ENCODE data around the gene SPNS2.
"Not testable (repeated sequence)": the region's sequence is repeated elsewhere in the genome, so short reads cannot be mapped to it uniquely, and the experiment has no call there.

Gene SPNS2

DNA sequence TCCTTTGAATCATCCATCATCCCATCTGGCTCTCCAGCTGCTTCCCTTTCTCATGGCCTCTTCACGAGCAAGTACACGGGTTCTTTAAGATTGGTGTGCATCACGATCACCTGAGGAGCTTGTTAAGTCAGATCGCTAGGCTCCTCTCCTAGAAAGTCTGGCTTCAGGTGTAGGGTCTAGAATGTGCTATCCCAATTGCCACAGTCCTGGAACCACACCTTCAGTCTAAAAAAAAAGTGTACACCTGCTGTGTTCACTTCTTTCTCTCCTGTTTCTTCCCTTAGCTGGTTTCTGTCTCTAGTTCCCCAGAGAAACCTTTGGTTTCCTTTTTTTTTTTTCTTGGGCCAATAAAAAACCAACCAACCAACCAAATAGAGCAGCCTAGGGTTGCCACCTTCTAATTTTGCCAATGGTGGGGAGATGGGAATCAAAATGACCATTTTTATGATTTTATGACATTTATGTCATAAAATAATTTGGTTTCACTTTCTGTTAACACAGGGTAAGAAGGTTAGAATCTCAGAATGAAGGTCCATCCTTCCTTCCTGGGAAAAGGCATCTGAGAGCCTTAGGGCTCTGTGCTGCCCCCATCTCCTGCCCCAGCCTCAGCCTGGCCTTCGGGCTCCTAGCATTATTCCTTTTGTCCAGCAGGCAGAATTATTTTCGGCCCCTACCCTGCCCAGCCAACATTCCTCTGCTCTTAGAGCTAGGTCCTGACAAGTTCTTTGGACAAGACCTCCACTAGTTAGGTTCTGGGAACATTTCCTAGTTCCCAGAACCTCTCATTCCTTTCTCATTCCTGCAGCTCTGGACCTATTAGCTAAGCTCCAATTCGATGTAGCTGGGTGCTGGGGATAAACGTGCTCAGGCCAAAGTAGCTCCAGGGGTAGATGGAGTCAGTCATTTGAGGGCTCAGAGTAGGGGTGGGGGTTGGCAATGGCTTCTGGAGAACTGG lies 63.6 kb downstream of the SPNS2 start:
- DNase-seq (ENCODE audit: extremely low read depth in 1 of 2, low read depth in 1 of 2): no peak

DNA sequence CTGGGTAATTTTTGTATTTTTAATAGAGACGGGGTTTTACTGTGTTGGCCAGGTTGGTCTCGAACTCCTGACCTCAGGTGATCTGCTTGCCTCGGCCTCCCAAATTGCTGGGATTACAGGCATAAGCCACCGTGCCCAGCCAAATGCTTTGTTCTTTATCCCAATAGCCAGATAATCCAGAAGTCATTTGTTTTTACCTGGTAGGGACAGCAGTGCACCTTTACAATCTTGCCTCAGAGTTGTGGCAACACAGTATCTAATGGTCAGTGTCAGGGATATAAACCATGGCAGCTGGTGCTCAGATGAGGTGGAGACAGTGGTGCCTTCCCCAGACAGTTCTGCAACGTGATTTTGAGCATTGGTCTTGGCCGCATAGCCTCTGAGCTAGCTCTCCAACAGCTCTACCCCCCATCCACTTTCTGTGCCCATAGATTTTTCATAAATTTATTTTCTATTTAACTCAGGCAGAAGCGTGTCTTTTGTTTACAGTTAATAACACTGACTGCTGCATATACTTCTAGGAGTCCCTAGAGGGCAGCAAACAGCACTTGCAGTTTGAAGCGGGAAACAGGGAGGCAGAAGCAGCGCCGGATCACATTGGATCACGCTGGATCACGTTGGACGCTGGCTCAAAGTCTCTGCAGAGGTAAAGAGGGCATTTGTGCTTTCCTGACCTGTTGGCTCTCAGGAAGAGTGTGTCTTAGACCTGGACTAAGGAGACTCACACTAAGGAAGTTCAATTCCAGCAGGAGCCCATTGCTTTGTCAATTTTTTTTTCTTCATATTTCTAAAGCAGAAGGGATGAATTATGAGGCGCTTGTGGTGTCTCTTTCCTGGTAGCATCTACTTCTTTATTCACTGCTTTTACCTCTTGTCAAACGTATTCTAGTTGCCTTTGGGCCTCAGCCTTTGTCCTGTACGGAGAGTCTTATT lies 66.8 kb downstream of the SPNS2 start:
- peak in 1 of 2 donors; percentile 34 for DNase-seq (ENCODE audit: extremely low read depth in 1 of 2, low read depth in 1 of 2)

DNA sequence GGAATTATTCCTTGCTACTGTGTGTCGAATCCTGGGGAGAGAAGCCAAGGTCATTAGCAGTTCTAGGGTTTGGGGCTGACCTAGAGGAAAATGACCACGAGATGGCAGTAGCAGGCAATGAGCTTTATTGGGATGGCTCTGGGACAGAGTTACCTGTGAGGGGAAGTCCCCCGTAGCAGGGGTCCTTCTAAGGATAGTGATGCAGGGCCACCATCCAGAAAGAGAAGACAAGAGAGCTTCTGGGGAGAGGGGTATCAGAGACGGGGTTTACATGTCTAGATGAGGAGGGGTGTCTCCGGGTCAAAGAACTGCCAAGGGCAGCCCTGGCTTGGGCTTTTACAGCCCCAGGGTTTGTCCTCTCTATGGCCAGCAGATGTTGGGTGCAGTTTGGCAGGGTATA lies 68.1 kb downstream of the SPNS2 start:
- peak in 1 of 2 donors; percentile 29 for DNase-seq (ENCODE audit: extremely low read depth in 1 of 2, low read depth in 1 of 2)

DNA sequence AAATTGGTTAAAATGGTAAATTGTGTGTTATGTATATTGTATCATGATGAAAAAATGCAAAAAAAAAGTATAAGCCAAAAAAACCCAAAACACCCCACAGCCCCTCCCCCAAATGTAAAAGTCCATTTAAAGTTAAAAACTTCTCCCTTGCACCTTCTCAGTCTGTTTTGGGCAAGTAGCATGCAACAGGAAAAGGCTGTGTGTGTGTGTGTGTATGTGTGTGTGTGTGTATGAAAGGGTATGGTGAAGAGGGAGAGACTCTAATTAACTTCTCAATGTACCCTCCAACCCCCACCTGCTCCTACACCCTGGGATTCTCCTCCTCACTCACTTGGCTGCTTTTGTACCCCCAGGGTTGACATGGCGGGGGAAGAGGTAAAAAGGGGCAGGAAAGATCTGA lies 70.9 kb downstream of the SPNS2 start:
- no peak for DNase-seq (ENCODE audit: extremely low read depth in 1 of 2, low read depth in 1 of 2)

DNA sequence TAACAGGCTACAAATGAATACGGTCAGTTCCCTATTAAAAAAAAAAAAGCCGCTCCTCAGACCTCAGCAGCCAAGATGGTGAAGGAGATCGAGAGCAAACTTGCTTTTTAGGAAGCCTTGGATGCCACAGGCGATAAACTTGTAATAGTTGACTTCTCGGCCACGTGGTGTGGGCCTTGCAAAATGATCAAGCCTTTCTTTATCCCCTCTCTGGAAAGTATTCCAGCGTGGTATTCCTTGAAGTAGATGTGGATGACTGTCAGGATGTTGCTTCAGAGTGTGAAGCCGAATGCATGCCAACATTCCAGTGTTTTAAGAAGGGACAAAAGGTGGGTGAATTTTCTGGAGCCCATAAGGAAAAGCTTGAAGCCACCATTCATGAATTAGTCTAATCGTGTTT lies 73.5 kb downstream of the SPNS2 start:
- DNase-seq (ENCODE audit: extremely low read depth in 1 of 2, low read depth in 1 of 2): no peak

DNA sequence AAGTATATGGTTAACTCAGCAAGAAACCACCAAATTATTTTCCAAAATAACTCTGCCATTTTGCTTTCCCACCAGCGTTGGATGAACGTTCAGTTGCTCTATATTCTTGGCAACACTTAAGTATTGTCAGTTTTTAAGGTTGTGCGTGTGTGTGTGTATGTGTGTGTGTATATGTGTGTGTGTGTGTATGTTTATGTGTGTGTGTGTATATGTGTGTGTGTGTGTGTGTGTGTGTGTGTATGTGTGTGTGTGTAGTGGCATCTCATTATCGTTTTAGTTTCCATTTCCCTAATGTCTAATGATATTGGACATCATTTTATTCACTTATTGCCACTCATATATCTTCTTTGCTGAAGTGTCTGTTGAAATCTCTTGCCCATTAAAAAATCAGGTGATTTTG lies 74.4 kb downstream of the SPNS2 start:
- DNase-seq (ENCODE audit: extremely low read depth in 1 of 2, low read depth in 1 of 2): no peak

DNA sequence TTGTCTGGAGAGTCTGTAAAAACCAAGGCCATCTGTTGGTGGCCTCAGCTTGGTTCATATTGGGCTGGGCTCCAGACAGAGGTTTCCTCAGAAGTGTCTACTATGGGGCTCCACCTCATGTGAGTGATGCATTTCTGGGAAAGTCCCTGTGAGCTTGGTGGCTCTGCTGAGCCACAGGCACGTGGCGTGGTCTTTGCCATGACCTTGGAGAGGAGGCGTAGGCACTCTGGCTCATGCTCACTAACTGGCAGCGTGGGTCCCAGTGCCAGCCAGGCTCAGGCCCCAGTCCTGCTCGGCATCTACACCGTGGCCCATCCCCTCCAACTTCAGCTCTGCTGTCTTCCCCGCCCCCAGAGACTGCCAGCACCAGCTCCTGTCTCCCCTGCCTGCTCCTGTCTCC lies 75.0 kb downstream of the SPNS2 start:
- DNase-seq (ENCODE audit: extremely low read depth in 1 of 2, low read depth in 1 of 2): peak; percentile 42 to 75

DNA sequence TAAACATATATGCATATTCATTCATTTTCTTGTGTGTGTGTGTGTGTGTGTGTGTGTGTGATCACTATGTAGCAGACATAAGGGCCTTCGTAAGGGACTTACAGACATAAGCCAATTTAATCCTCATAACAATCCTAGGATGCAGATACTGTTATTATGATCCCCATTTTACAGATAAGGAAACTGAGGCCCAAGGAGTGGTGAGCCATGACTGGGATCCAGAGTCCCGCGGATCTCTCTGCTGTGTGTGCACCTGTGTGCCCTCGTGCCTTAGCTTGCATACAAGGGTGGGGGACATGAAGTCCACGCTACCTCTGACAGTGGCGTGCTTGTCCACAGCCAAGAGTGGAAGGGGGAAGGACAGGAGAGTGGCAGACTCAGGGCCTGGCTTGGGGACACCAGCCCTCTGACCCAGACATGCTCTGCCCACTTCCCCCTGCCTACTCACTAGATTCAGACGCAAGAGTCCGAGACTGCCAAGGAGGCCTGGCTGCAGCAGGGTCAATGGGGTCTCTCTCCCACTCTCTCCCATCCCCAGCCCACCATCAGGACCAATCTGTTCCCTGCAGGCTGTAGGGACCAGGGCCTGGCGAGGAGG lies 75.9 kb downstream of the SPNS2 start:
- DNase-seq (ENCODE audit: extremely low read depth in 1 of 2, low read depth in 1 of 2): no peak

DNA sequence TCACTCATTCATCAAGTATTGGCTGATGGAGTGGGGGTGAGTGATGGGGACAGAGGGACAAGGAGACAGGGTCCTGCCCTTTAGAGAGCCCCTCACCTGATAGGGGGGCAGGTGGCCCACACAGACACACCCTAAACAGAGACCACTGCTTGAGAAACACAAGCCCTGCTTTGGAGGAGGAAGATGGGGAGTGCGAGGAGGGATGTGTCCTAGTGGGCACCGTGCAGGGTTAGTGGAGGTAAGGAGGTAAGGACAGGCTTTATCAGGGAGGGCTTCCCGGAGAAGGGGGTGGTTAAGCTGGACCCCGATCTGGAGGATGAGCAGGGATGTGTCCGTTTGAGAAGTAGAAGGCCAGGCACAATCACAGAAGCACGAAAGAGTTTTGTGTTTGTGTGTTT lies 77.5 kb downstream of the SPNS2 start:
- DNase-seq (ENCODE audit: extremely low read depth in 1 of 2, low read depth in 1 of 2): no peak

DNA sequence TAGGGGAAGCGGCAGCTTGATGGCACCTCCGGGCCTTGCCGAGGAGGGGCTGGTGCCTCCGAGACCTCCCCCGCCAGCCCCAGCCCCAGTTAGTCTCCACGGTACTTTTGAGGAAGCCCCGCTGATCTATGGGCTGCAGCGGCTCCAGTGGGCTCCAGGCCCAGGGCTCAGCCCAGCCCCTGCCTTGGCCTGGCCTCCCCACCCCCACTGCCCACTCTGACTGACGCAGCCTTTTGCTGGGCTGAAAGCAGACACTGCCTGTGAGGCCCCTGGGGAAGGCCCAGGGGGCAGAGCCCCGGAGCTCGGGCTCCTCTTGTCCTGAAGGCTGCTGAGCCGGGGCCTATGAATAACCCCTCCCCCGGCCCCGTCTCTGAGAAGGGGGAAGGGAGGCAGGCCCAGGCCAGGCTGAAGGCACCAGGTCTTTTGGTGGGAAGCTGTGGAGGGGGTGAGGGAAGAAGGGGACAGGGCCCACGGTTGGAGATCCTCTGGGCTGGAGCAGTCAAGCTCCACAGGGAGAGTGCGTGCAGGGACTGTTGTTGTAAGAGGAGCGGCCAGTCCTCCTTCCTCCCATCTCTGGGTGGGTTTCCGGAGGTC lies 78.1 kb downstream of the SPNS2 start:
- DNase-seq (ENCODE audit: extremely low read depth in 1 of 2, low read depth in 1 of 2): no peak

DNA sequence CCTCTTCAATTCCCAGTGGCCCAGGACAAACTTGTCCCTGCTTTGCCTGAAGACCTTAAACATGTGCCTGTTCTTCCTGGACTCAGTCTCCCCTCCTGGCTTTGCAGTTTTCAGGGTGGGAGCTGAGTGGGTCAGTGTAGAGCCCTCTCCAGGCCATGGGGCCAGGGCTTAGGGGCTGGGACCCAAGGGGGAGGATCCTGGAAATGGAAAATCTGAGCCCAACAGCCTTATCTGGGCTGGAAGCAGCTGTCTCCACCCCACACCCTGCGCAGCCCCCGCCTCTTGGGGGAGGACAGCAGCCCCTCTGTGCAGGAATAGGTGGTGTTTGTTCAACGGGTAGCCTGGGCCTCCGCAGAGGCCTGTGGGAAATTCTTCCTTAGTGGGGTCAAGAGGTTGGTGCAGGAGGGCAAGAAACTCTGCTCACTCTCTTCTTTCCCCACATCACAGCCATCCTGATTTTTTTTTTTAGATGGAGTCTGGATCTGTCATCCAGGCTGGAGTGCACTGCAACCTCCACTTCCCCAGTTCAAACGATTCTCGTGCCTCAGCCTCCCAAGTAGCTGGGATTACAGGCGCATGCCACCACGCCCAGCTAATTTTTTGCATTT lies 78.8 kb downstream of the SPNS2 start:
- DNase-seq (ENCODE audit: extremely low read depth in 1 of 2, low read depth in 1 of 2): no peak

DNA sequence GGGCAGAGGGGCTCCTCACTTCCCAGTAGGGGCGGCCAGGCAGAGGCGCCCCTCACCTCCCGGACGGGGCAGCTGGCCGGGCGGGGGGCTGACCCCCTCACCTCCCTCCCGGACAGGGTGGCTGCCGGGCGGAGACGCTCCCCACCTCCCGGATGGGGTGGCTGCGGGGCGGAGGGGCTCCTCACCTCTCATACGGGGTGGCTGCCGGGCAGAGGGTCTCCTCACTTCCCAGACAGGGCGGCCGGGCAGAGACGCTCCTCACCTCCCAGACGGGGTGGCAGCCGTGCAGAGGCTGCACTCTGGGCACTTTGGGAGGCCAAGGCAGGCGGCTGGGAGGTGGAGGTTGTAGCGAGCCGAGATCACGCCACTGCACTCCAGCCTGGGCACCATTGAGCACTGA lies 79.7 kb downstream of the SPNS2 start:
- DNase-seq (ENCODE audit: extremely low read depth in 1 of 2, low read depth in 1 of 2): not testable (repeated sequence)

DNA sequence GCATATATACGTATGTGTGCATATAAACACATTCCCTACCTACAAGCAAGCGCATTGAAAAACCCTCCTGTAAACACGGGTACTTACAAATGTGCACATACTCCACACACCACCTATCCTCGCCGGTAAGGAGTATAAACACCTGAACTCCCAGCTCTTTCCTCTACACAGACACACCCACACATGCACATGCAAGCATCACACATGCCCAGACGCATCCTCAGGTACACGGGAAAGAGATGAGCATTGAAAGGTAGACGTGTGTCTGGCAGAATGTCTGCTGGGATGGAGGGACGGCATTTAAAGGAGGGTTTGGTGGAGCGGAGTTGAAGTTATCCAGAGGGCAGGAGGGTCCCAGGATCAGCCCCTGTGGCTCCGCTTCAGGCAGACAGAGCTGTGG lies 81.0 kb downstream of the SPNS2 start:
- no peak for DNase-seq (ENCODE audit: extremely low read depth in 1 of 2, low read depth in 1 of 2)

DNA sequence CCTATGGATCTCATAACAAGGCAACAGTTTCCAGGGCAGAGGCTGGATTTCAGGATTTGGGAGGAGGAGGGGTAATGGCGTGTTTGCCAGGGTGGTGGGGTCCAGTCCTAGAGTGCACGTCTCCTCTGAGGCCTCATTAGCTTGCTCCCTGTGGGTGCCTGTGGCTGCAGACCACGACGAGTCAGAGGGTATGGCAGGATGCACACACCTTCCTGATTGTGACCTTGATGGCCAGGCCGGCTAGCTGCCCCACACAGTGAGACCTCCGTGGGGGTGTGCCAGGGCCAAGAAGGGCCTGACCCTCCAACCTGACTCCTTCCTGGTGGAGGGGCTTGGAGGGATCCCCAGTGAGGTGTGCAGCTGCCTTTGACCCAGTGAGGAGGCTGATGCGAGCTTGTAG lies 81.6 kb downstream of the SPNS2 start:
- no peak for DNase-seq (ENCODE audit: extremely low read depth in 1 of 2, low read depth in 1 of 2)

DNA sequence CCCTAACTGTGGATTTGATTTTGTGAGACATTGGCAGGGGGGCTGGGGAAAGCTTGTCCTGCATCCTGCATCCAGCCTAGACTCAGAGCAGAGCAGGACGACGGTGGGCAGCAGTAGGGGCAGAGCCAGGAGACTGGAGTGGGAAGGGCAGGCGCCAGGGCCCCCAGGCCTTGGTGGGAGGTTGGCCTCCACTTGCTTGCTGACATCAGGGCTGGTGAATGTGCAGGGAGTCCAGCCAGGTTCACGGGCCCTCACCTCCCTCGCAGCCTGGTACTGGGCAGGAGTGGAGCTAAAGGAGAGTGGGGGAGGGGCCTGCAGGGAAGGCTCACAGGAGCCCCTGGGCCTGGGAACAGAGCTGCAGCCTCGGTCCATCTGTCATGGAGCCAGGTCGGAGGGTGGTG lies 83.4 kb downstream of the SPNS2 start:
- no peak for DNase-seq (ENCODE audit: extremely low read depth in 1 of 2, low read depth in 1 of 2)

DNA sequence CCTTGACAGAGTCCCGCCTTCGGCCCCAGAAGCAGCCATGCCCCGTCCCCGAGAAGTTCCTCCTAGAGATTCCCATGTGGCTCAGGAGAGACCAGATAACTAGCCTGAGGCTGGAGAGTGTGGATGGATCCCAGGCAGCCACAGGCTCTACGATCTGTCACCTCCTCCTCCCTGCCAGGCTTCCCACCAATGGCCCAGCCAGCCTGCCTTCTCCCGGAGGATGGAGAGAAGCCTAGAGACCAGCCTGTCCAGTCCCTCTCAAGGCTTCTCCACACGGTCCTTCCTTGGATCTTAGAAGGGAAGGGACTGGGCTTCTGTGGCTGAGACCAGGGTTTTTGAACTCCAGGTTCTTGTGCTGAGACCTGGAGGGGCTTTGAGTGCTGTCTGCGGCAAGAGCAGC lies 84.0 kb downstream of the SPNS2 start:
- no peak for DNase-seq (ENCODE audit: extremely low read depth in 1 of 2, low read depth in 1 of 2)

DNA sequence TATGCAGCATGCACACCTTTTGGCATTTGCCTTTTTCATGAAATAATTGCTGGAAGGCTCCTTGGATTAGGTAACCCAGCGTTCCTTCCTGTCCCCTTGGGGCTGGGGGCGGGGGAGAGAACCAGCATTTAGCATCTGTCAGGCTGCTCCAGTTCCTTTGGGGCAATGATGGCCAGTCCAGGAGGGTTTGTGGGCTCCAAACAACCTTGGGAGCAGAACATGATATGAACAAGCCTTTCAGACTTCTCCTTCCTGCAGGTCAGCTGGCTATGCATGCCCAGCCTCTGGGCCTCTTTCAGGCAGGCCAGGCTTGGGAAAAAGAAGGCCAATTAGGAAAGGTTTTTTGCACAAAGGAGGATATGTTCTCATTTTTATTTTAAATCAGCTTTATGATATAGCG lies 84.5 kb downstream of the SPNS2 start:
- DNase-seq (ENCODE audit: extremely low read depth in 1 of 2, low read depth in 1 of 2): no peak

DNA sequence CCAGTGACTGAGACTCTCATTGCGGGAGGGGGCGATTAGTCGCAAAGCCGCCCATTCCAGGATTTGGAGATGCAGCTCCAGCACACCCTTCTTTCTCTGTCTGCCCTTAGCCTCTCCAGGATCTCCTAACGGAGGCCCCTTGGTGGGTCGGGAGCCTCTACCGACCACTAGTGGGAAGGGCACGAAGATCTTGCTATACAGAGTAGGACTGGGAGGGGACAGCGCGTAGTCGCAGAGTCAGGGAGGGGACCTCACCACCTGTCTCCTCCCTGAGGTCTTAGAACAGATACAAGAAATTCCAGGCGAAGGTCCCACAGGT lies 85.1 kb downstream of the SPNS2 start:
- no peak for DNase-seq (ENCODE audit: extremely low read depth in 1 of 2, low read depth in 1 of 2)

DNA sequence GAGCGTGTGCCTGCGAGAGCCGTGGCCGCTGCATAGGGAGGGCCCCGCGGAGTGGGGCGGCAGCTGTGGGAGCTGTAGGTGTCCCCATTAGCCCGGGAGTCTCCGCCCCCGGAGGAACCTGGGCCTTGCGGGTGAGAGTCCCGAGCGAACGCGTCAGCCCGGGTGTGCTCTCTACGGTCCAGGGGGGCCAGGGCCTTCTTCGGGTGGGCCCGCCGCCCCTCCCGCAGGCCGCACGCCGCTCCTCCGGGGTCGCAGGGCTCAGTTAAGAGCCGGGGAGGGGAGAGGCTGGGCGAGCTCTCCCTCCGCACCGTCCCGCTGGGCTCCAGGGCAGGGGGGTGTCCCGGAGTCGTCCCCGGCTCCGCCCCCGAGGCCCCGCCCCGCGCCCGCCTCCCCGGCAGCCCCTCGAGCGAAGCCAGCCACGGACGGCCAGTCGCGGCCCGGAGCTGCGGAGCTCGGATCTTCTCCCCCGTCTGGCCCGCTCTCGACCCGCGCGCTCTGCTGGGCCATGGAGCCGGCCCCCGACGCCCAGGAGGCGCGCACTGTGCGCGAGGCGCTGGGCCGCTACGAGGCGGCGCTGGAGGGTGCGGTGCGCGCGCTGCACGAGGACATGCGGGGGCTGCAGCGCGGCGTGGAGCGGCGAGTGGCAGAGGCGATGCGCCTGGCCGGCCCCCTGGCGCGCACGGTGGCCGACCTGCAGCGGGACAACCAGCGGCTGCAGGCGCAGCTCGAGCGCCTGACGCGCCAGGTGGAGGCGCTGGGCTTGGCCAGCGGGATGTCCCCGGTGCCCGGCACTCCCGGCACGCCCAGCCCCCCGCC lies 85.6 kb downstream of the SPNS2 start, which contains the start of gene SMTNL2:
SMTNL2 (plus strand) TSS at position 429 of the 816 bp plus-strand sequence; CDS start at position 506, 77 bp downstream.
- no peak for DNase-seq (ENCODE audit: extremely low read depth in 1 of 2, low read depth in 1 of 2)

Measured in stimulated activated CD8-positive, alpha-beta memory T cell treated with anti-CD3 and anti-CD28 coated beads, Interleukin-7, amount 100 ng/mL, for 48 hours (primary cell).